T-helper 1 cell (primary cell): ENCODE data around the gene CRELD1.
"Not testable (repeated sequence)": the region's sequence is repeated elsewhere in the genome, so short reads cannot be mapped to it uniquely, and the experiment has no call there.

Experiments
- DNase-seq, 5 donors: peaks; one replicate each; pipeline ENCODE4 v3.0.0-alpha.2; 2012 to 2020
- total RNA-seq, 4 donors: gene quantifications; one replicate each; lab custom pipeline; 2026; lab: John Stamatoyannopoulos, UW

Gene CRELD1, protein sequence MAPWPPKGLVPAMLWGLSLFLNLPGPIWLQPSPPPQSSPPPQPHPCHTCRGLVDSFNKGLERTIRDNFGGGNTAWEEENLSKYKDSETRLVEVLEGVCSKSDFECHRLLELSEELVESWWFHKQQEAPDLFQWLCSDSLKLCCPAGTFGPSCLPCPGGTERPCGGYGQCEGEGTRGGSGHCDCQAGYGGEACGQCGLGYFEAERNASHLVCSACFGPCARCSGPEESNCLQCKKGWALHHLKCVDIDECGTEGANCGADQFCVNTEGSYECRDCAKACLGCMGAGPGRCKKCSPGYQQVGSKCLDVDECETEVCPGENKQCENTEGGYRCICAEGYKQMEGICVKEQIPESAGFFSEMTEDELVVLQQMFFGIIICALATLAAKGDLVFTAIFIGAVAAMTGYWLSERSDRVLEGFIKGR
- 7.1 to 17.8 (median 14.6) reads per million in 4 donors for total RNA-seq

DNA sequence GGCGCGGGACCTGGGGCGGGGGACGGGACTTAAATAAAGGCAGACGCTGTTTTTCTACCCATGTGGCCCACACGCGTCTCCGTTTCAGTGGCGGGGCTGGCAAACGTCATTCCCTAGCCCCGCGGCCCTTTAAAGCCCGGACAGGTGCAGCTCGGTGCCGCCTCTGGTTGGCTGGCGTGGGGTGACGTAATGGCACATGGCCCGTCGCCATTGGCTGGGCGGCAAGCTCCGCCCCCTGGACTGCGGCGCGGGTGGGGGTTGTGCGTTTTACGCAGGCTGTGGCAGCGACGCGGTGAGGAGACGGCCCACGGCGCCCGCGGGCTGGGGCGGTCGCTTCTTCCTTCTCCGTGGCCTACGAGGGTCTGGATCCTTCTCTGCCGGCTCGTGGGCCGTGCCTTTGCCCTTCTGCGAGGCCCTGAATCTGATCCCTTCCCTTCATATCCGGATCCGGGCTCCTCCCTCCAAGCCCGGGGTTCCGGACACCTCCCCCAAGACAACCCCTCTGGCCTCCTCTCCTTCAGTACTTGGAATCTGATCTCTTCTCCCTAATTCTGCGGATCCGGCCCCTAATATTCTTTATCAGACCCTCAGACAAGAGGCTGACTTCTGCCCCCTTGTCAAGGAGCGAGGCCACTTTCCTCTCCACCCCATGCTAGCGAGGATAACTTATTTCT is at the start of gene CRELD1:
CRELD1 (plus strand) TSS at position 274 of the 674 bp plus-strand sequence. CDS start 605 bp downstream, outside the sequence.
- DNase-seq = peak; percentile 92 to 97 (median 96)

DNA sequence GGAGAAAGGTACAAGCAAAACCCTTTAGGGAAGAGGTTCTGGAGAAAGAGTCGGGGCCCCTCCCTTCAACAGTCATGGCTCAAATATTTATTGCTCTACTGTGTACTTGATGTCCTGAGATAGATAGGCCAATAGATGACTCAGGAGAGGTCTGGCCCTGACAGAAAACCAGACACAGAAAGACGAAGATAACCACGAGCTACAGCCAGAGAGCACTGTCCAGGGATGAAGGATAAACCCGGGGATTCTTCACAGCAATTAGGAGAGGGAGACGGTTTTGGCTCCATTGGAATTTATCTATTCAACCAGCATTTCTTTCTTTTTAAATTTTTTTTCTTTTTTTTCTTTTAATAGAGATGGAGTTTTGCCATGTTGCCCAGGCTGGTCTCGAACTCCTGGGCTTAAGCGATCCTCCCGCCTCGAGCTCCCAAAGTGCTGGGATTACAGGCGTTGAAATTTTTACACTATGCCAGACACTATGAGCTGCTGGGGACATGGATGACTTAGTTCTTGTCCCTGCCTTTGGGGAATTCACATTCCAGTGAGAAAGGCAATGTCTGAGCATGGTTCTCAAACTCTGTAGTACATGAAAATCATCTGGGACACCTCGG is 49.0 kb upstream of the CRELD1 start:
- no peak for DNase-seq

DNA sequence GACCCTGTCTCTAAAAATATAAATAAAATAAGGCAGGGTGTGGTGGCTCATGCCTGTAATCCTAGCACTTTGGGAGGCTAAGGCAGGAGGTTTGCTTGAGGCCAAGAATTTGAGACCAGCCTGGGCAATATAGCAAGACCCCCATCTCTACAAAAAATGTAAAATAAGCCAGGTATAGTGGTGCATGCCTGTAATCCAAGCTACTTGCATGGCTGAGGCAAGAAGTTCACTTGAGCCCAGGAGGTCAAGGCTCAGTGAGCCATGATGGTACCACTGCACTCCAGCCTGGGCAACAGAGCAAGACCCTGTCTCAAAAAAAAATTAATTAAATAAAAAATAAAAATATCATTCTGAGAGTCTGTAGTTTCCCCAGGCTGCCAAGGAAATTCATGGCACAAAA is 47.3 kb upstream of the CRELD1 start:
- no peak for DNase-seq

DNA sequence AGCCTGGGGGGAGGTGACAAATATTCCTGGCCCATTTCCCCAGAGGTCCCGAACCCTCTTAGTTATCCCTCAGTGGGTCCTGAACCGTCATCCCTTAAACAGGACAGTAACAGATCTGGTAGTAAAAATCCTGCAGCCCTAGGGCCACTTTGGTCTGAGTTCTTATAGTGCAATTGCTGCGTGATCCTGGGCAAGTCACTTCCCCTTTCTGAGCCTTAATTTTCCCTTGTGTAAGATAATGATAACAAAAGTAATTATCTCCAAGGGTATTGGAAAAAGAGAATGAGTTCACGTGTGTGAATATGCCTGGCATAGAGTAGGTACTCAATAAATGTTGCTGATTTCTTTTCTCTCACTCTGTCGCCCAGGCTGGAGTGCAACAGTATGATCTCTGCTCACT is 46.2 kb upstream of the CRELD1 start:
- no peak for DNase-seq

DNA sequence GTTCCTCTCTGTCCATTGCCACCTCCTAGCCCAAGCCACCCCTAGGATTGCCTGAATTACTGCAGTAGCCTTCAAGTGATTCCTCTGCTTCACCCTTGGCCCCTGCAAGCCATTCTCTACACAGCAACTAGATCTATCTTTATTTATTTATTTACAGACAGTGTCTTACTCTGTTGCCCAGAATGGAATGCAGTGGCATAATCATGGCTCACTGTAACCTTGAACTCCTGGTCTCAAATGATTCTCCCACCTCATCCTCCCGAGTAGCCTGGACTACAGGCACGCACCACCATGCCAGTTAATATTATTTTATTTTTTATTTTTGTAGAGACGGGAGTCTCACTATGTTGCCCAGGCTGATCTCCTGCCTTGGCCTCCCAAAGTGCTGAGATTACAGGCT is 45.1 kb upstream of the CRELD1 start:
- no peak for DNase-seq

DNA sequence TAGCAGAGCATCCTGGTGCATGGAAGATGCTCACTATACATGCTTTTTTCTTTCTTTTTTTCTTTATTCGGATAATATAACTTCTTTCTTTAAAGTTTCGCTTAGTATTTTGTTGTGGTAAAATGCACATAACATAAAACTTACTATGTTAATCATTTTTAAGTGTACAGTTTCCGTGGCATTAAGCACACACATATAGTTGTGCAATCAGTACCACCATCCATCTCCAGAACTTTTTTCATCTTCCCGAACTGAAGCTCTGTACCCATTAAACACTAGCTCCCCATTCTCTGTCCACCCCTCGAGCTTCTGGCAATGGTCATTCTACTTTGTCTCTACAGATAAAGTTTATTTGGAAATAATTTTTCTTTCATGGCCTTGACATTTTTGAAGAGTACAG is 44.2 kb upstream of the CRELD1 start:
- DNase-seq = no peak

DNA sequence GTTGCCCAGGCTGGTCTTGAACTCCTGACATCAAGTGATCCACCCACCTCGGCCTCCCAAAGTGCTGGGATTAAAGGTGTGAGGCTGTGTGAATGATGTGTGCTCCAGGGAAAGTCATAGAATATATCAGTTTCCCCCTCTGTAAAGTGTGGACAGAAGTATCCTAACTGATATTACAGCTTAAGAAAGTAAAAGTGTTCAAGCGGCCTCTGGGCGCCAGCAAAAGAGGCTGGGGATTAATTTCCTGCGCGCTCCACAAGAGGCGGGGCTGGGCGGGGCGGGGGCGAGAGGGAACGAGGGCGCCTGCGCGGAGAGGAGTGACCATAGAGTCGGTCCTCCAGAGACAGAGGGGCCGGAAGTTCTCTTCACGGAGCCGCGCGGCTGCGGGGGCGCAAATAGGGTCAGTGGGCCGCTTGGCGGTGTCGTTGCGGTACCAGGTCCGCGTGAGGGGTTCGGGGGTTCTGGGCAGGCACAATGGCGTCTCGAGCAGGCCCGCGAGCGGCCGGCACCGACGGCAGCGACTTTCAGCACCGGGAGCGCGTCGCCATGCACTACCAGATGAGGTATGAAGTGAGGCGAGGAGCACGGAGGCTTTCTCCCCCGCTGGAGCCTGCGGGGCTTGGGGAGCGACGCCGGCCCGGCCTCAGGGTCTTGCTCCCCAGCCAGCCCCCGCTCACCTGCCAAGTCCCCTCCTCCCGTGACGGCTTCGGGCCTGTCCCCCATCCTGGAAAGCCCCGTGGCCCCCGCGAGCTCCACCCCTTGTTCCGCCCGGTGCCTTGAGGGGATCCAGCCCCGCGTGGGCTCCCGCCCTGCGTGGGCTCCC is 43.2 kb upstream of the CRELD1 start, which contains the start of gene JAGN1:
JAGN1 (plus strand) TSS at position 362 of the 823 bp plus-strand sequence; CDS start at position 475, 113 bp downstream.
- DNase-seq = peak; percentile 80 to 90 (median 86)

DNA sequence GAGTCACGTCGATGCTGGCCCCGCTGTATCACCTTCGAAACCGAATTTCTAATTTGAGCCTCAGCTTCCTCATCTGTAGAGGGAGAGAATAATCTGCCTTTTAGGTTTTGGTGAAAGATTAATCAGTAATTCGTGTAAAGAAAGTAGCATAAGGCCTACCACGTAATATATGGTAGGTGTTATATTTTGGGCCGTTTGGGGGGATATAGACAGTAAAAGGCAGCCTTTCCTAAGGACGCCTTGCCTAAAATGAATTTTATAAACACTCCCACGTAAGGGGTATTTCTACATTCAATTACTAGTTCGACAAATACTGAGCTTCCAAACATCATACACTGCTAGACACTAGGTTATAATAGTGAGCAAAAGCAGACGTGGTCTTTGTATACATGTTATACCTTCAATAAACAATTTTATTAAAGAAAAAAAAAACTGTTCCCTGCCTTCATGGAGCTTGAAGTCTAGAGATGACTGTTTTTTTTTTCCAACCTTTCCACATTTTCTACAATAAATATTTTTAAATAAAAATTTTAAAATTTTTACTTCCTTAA is 42.5 kb upstream of the CRELD1 start:
- DNase-seq = no peak

DNA sequence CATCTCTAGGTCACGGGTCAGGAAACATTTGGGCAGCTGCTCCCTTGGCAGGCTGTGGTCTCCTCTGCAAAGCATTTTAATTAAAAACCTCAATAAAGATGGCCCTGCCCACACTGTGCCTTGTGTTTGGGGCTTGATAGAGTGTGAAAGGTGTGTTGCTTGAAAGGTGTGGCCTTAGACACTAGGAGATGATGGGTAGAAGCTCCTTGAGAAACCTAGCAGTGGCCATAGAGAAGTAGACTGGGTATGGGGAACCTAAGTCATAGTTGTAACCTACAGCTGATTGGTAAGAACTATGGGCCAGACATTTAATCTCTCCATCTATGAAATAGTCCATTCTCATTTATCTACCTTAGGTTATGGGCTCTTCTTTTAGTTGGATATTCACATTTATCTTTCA is 39.9 kb upstream of the CRELD1 start:
- DNase-seq = no peak

DNA sequence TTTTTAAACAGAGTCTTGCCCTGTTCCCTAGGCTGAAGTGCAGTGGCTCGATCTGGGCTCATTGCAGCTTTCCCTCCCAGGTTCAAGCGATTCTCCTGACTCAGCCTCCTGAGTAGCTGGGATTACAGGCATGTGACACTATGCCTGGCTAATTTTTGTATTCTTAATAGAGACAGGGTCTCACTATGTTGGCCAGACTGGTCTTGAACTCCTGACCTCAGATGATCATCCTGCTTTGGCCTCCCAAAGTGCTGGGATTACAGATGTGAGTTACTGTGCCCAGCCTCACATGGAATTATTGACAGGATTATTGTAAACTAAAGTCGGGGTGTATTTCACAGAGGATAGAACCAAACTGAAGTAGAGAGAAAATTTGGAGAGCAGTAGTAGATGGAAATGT is 37.9 kb upstream of the CRELD1 start:
- DNase-seq = not testable (repeated sequence)

DNA sequence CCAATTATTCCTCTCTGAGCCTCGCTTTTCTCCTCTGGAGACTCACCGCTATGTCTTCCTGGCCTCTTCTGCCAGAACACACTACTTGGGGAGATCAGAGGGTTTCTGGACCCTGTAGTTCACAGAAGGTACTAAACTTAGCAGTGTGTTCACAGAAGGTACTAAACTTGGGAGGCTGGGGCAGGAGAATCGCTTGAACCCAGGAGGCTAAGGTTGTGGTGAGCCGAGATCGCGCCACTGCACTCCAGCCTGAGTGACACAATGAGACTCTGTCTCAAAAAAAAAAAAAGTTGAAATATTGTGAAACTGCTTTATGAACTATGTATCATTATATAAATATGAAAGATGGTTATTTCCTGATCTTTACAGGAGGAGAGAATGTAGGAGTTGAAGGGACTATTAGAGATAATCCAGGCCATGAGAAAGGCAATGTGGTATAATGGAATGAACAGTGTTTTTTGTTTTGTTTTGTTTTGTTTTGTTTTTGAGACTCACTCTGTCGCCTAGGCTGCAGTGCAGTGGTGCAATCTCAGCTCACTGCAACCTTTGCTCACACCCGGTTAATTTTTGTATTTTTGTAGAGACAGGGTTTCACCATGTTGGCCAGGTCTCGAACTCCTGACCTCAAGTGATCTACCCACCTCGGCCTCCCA is 36.8 kb upstream of the CRELD1 start:
- not testable (repeated sequence) for DNase-seq

DNA sequence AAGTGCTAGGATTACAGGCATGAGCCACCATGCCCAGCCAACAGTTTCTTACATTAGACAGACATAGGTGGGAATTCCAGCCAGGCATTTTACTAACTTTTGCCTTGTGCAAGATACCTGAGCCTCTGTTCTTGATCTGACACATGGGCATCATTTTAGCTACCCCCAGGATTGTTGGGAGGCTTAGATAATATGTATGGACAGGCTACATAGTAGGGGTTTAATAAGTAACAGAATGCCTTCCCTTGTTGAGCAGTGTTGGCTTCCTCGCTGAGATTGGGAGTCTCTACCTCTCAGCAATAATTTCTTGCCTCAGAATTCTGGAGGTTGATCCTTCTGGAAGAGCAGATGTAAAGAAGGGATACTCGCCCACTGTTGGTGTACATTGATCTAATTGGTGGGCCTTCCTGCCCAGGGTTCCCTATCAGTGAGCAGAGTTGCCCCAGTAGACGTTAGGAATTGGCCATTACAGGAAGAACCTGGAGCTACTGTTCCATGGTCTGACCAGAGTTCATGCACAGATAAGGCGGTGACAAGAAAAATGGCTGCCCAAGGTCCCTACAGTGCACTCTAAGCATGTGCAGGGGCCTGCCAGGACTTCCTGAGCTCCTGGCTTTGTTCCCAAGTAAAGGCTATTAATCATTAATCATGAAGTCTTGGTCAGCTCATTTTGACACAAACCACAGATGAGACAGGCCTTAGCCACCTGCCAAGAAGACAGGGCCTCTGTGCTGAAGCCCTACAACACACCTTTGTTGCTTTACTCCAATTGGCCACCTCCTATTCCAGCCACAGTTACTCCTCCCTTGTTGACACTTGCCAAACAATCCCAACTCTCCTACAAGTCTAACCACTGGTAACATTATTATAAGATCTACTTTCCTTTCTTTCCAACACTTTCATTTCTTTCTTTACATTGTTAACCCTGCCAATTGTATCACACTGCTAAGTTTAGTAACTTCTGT is 35.9 kb upstream of the CRELD1 start:
- DNase-seq = no peak

DNA sequence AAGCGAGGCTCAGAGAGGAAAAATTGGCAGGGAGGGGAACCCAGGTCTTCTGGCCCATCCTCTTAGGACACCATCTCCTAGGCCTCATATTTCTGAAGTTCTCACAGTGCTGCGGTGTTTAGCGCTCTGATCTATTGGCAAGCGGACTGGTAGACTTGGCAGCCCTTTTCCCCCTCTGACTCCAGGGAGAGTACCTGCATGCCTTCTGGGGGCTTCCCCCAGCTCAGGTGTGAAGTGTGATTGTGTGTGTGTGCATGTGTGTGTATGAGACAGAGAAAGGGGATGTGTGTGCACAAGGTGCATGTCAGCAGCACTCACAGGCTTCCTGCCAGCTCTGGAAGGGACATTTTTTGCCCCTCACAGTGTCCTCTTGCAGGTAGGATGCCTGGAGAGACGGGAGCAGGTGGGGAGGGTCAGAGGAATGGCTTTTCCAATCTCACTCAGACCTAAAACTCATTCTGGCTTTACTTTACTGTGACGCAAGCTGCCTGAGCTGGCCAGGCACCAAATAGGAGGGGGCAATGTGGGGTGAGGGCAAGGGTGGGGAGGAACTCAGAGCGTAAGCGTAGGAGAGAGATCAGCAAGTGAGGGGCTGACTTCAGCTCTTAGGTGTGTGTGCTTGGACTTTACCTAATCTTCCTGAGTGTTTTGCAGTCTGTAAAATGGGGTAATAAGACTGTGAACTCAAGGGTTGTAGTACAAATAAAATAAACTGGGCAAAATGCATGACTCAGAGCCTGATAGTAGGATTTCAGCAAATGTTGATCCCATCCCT is 35.0 kb upstream of the CRELD1 start:
- no peak for DNase-seq

DNA sequence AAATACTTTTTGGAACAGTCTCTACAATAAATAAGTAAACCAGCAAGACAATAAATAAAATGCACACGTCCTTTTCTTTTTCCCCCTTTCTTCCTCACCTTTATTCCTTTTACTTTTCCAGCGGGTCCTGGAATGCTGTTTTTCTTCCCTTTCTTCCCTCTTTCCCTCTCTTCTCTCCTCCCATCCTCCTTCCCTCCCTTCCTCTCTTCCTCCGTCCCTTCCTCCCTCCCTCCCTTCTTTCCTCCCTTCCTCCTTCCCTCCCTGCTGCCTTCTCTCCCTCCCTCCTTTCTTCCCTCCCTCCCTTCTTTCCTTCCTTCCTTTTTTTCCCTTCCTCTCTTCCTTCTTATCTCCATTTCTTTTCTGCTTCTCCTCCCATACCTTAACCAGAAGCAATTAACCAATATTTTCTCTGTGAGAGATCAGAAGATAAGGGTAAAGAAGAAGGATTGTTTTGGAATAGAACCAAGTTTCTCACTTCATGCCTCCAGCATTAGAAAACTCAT is 34.3 kb upstream of the CRELD1 start:
- DNase-seq = no peak

DNA sequence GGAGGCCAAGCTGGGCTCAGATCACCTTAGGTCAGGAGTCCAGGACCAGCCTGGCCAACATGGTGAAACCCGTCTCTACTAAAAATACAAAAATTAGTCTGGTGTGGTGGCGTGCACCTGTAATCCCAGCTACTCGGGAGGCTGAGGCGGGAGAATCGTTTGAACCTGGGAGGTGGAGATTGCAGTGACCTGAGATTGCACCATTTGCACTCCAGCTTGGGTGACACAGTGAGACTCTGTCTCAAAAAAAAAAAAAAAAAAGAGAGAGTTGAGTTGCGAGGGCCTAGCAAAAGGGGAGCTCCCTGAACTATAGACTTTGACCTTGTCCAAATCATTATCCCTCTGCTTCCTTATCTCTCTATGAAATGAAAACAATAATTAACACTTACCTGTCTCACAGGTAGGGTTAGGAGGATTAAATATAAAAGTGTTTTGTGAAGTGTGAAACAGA is 32.6 kb upstream of the CRELD1 start:
- DNase-seq = not testable (repeated sequence)

DNA sequence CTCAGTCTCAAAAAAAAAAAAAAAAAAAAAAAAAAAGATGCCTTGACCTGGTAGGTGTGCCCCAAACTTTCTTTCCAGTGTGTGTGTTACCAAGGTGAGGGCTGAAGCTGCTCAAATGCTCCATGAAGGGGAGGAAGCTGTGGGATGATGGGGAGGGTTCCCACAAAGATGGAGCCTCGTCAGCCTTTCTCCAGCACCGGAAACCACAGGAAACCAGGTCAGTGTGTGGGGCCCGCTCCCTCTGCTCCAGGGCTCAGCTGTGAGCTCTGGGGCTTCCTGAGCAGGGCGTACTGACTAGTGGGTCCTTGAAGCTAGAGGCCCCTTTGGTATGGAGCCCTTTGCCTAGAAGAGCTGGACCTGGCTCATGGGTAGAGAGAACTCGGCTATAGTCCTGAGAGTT is 31.7 kb upstream of the CRELD1 start:
- DNase-seq = peak in 1 of 5 donors; percentile 34

DNA sequence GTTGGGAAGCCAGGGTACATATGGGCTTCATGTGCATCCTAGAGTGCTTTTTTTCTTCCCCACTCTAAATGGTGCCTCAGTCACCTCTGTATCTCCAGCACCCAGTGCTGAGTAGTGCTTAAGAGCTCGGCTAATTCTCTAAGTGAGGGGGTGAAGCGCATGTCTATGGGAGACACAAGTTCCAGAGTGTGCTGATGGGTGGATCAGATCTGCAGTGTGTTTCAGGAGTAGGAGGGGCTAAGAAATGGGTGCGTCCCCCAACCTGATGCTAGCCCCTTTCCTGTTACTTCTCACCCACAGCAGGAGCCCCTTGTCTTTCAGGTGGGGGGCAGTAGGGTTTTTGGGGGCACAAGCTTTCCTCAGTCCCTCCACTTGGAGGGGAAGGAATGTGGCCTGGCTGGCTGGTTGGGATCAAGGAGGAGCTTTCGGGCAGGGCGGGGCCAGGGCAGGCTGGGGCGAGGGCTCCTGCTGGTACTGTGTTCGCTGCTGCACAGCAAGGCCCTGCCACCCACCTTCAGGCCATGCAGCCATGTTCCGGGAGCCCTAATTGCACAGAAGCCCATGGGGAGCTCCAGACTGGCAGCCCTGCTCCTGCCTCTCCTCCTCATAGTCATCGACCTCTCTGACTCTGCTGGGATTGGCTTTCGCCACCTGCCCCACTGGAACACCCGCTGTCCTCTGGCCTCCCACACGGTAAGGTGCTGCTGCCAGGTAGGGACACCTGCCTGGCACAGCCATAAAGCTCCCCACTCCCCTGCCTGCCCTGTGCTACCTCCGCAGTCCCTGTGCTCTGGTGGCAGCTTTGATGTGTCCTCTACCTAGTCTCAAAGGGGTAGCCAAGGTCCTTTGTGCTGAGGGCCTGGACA is 31.0 kb upstream of the CRELD1 start, which contains the start of gene IL17RE:
IL17RE (plus strand) TSS at position 477 of the 866 bp plus-strand sequence; CDS start at position 562, 85 bp downstream.
- no peak for DNase-seq

DNA sequence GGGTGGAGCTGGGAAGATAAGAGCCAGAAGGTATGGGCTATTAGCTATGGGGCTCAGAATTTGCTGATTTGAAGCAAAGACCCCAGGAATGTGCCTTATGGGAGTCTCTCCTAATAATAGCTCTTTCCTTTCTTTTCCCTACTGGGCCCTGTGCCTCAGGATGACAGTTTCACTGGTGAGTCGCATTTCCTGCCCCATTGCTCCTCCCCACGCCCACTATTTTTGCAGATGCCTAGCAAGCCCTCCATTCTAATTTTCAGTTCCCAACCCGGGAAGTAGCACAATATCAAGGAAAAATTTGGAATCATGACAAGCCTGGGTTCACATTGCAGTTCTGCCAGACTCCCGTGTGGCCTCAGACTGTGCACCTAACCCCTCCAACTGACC is 30.4 kb upstream of the CRELD1 start:
- no peak for DNase-seq
